T-helper 1 cell treated with Interleukin-12 subunit alpha and Interleukin-12 subunit beta and Interleukin-4 antibody, amounts not matched to agents 30 ng/mL and 1 ng/mL, for 36 hours (primary cell): ENCODE measurements around the gene METTL23. TPM values are rescaled to one million over a fixed set of nuclear protein-coding genes. Genes with fewer than 3 reads are reported as not detected.

Source experiments
- intact Hi-C: fragments of 100-400 bp; cut with micrococcal nuclease; formaldehyde crosslinking; loops from one replicate; pipeline ENCODE4 v1.15.1; 2024
- total RNA-seq: library from RNA; stranded (reverse); gene quantifications from 2 replicates; pipeline ENCODE4 v1.2.3, GENCODE V29; 2022

The METTL23 gene
- total RNA-seq, result 39.5 and 47.3 TPM in 2 replicates

GRCh38 chr17:76726776-76727718 is at the start of gene METTL23:
TSS of gene METTL23 (plus strand) at chr17:76726839. CDS start at chr17:76729711, 2,872 bp downstream.
- intact Hi-C loops, result loop anchor here (1.0 to 5.0 kb wide), 13 partner anchors 10 to 950 kb away; partner anchors contain the start of genes MXRA7, SEC14L1, SRSF2 and UBE2O

GRCh38 chr17:76677406-76677805 is 49.2 kb upstream of the METTL23 start:
- intact Hi-C loops, result no loop called here

- intact Hi-C loops, result no loop called here
Measured at GRCh38 chr17:76678330-76678729, 48.3 kb upstream of the METTL23 start.

GRCh38 chr17:76679239-76679638 is 47.4 kb upstream of the METTL23 start:
- intact Hi-C loops, result no loop called here

- intact Hi-C loops, result loop anchor here (1.0 kb wide), 5 partner anchors 10 to 158 kb away; no protein-coding TSS in a partner anchor
Measured at GRCh38 chr17:76681222-76682137, 45.2 kb upstream of the METTL23 start.

- intact Hi-C loops, result no loop called here
Measured at GRCh38 chr17:76682296-76682695, 44.3 kb upstream of the METTL23 start.

- intact Hi-C loops, result no loop called here
Measured at GRCh38 chr17:76683011-76683755, 43.5 kb upstream of the METTL23 start.

GRCh38 chr17:76683921-76684745 is 42.5 kb upstream of the METTL23 start:
- intact Hi-C loops, result no loop called here

- intact Hi-C loops, result no loop called here
Measured at GRCh38 chr17:76684756-76685155, 41.9 kb upstream of the METTL23 start.

GRCh38 chr17:76685366-76685765 is 41.3 kb upstream of the METTL23 start:
- intact Hi-C loops, result no loop called here

- intact Hi-C loops, result no loop called here
Measured at GRCh38 chr17:76685846-76686245, 40.8 kb upstream of the METTL23 start.

GRCh38 chr17:76686538-76687297 is 39.9 kb upstream of the METTL23 start:
- intact Hi-C loops, result no loop called here

GRCh38 chr17:76687298-76688164 is 39.1 kb upstream of the METTL23 start:
- intact Hi-C loops, result no loop called here

GRCh38 chr17:76688165-76688622 is 38.4 kb upstream of the METTL23 start:
- intact Hi-C loops, result no loop called here

- intact Hi-C loops, result no loop called here
Measured at GRCh38 chr17:76689859-76690258, 36.8 kb upstream of the METTL23 start.

- intact Hi-C loops, result no loop called here
Measured at GRCh38 chr17:76690596-76691280, 35.9 kb upstream of the METTL23 start.

GRCh38 chr17:76691379-76692191 is 35.1 kb upstream of the METTL23 start:
- intact Hi-C loops, result no loop called here
